ENCODE data around the gene MKX. TPM values are rescaled to one million over a fixed set of nuclear protein-coding genes. Genes with fewer than 3 reads are reported as not detected.

The MKX gene
- total RNA-seq, 1 experiment from 2014 or later = not detected

GRCh38 chr10:27714349-27714748, 31.3 kb downstream of the MKX start:
- BruUV-seq (replicated peaks) = no TSS peak
- no peaks in the 10 kb centered on the region for H3K4me1 Mint-ChIP-seq (ENCODE audit: insufficient read depth, unreplicated experiment)
- DNase-seq (ENCODE audit: unreplicated experiment) = no peak
- TF ChIP-seq CTCF (IDR thresholded peaks at IDR 0.05; ENCODE audit: unreplicated experiment) = no peak
- intact Hi-C loops (cut with micrococcal nuclease) = no loop called here
- no peak overlapping the region for H3K4me3 Mint-ChIP-seq (ENCODE audit: unreplicated experiment)
- POLR2A ChIA-PET = no interaction called here
- H3K36me3 Mint-ChIP-seq (ENCODE audit: insufficient read depth, unreplicated experiment) = no peaks in the 10 kb centered on the region
- H3K27me3 Mint-ChIP-seq (ENCODE audit: insufficient read depth, unreplicated experiment) = no peaks in the 10 kb centered on the region
- CTCF ChIA-PET = no interaction called here
- H3K27ac Mint-ChIP-seq (ENCODE audit: low read depth, unreplicated experiment) = no peak overlapping the region
- no peaks in the 10 kb centered on the region for H3K9me3 Mint-ChIP-seq (ENCODE audit: unreplicated experiment)

GRCh38 chr10:27713941-27714340, 31.7 kb downstream of the MKX start:
- no peak for DNase-seq (ENCODE audit: unreplicated experiment)
- Mint-ChIP-seq H3K36me3 (ENCODE audit: insufficient read depth, unreplicated experiment) (no peaks in the 10 kb centered on the region), H3K27me3 (ENCODE audit: insufficient read depth, unreplicated experiment) (no peaks in the 10 kb centered on the region), H3K27ac (ENCODE audit: low read depth, unreplicated experiment) (no peak overlapping the region), H3K4me3 (ENCODE audit: unreplicated experiment) (no peak overlapping the region), H3K4me1 (ENCODE audit: insufficient read depth, unreplicated experiment) (no peaks in the 10 kb centered on the region), H3K9me3 (ENCODE audit: unreplicated experiment) (no peaks in the 10 kb centered on the region)
- CTCF ChIA-PET = no interaction called here
- TF ChIP-seq CTCF (IDR thresholded peaks at IDR 0.05; ENCODE audit: unreplicated experiment) = no peak
- BruUV-seq (replicated peaks) = no TSS peak
- intact Hi-C loops (cut with micrococcal nuclease) = no loop called here
- POLR2A ChIA-PET = no interaction called here

GRCh38 chr10:27710014-27710413, 35.6 kb downstream of the MKX start:
- no peaks in the 10 kb centered on the region for H3K27me3 Mint-ChIP-seq (ENCODE audit: insufficient read depth, unreplicated experiment)
- BruUV-seq (replicated peaks) = no TSS peak
- no peaks in the 10 kb centered on the region for H3K36me3 Mint-ChIP-seq (ENCODE audit: insufficient read depth, unreplicated experiment)
- ChIA-PET CTCF (no interaction called here), POLR2A (interaction anchor here (0.6 kb wide), 1 partner anchor 30 kb away, joined by 3 read pairs; no protein-coding TSS in a partner anchor)
- no peak for DNase-seq (ENCODE audit: unreplicated experiment)
- intact Hi-C loops (cut with micrococcal nuclease) = no loop called here
- H3K4me3 Mint-ChIP-seq (ENCODE audit: unreplicated experiment) = no peak overlapping the region
- no peaks in the 10 kb centered on the region for H3K9me3 Mint-ChIP-seq (ENCODE audit: unreplicated experiment)
- TF ChIP-seq CTCF (IDR thresholded peaks at IDR 0.05; ENCODE audit: unreplicated experiment) = no peak
- H3K27ac Mint-ChIP-seq (ENCODE audit: low read depth, unreplicated experiment) = no peak overlapping the region
- no peaks in the 10 kb centered on the region for H3K4me1 Mint-ChIP-seq (ENCODE audit: insufficient read depth, unreplicated experiment)

GRCh38 chr10:27709304-27709703, 36.3 kb downstream of the MKX start:
- Mint-ChIP-seq H3K9me3 (ENCODE audit: unreplicated experiment) (no peaks in the 10 kb centered on the region), H3K4me3 (ENCODE audit: unreplicated experiment) (no peak overlapping the region), H3K27ac (ENCODE audit: low read depth, unreplicated experiment) (no peak overlapping the region), H3K4me1 (ENCODE audit: insufficient read depth, unreplicated experiment) (no peaks in the 10 kb centered on the region), H3K36me3 (ENCODE audit: insufficient read depth, unreplicated experiment) (no peaks in the 10 kb centered on the region), H3K27me3 (ENCODE audit: insufficient read depth, unreplicated experiment) (no peaks in the 10 kb centered on the region)
- no TSS peak for BruUV-seq (replicated peaks)
- intact Hi-C loops (cut with micrococcal nuclease) = no loop called here
- no peak for TF ChIP-seq CTCF (IDR thresholded peaks at IDR 0.05; ENCODE audit: unreplicated experiment)
- ChIA-PET POLR2A (interaction anchor here (0.6 kb wide), 1 partner anchor 29 kb away, joined by 3 read pairs; no protein-coding TSS in a partner anchor), CTCF (interaction anchor here (0.5 kb wide), 1 partner anchor 342 kb away, joined by 7 read pairs; no protein-coding TSS in a partner anchor)
- no peak for DNase-seq (ENCODE audit: unreplicated experiment)

Data from MCF 10A (cell line).